ENCODE measurements around the gene CPLX4.
A peak's percentile ranks its signal among the peaks of the same experiment; 100 is the strongest.

Gene CPLX4

GRCh38 chr18:59268721-59269562 lies 49.5 kb downstream of the CPLX4 start:
- no peak overlapping the region for H3K27ac ChIP-seq
- H3K4me2 ChIP-seq = peak overlapping the region; percentile 24; the same call in 1 of the 2 replicates

DNA sequence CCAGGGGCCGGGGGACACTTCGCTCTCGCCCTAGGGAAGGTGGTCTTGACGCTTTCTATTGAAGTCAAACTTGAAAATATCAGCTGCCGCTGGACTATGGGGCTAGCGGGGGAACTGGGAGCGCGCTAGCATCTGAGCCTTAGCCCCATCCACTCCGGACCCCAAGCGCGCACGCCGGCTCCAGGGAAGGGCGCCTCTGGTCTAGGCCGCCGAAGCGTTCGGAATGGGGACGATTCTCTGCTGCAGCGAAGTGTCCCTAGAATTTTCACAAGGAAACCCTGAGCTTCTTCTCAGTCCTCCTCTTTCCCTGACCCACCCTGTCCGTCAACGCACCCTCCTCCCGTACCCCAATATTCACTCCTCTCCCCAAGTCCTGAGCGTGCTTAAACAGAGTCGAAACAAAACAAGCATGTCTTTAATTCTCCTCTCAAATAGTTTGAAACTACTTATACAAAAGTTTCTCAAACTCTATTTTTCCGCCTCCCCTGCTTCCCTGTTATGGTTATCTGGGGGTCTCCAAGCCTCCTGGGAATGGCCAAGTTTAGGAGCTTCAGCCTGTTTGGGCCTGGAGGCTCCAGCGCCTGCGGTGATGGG lies 50.2 kb downstream of the CPLX4 start:
- Histone ChIP-seq H4K20me1 (ENCODE audit: insufficient read depth) (no peaks in the 10 kb centered on the region), H3K9ac (no peak overlapping the region), H3K36me3 (ENCODE audit: insufficient read depth) (no peaks in the 10 kb centered on the region), H3K79me2 (ENCODE audit: insufficient read depth, low read depth) (no peaks in the 10 kb centered on the region), H2AFZ (ENCODE audit: low read depth) (peak overlapping the region; percentile 72; the same call in 1 of the 2 replicates), H3K4me3 (IDR thresholded peaks at IDR 0.05; ENCODE audit: insufficient read depth, low read depth, low read length) (no peak overlapping the region), H3K4me2 (peak overlapping the region; percentile 24; the same call in 1 of the 2 replicates), H3K4me1 (ENCODE audit: low read depth, poor library complexity, severe bottlenecking) (peaks cover 15% of the 10 kb centered on the region), H3K27me3 (ENCODE audit: insufficient read depth, low read depth) (peaks cover 21% of the 10 kb centered on the region; the same call in 1 of the 2 replicates), H3K27ac (no peak overlapping the region)
- TF ChIP-seq, protein P1, sequence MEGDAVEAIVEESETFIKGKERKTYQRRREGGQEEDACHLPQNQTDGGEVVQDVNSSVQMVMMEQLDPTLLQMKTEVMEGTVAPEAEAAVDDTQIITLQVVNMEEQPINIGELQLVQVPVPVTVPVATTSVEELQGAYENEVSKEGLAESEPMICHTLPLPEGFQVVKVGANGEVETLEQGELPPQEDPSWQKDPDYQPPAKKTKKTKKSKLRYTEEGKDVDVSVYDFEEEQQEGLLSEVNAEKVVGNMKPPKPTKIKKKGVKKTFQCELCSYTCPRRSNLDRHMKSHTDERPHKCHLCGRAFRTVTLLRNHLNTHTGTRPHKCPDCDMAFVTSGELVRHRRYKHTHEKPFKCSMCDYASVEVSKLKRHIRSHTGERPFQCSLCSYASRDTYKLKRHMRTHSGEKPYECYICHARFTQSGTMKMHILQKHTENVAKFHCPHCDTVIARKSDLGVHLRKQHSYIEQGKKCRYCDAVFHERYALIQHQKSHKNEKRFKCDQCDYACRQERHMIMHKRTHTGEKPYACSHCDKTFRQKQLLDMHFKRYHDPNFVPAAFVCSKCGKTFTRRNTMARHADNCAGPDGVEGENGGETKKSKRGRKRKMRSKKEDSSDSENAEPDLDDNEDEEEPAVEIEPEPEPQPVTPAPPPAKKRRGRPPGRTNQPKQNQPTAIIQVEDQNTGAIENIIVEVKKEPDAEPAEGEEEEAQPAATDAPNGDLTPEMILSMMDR (conservative IDR thresholded peaks at IDR 0.05; ENCODE audit: low read depth, low read length) = no peak

More at GRCh38 chr18:59268721-59269562, 49.5 kb downstream of the CPLX4 start:
- Histone ChIP-seq H3K36me3 (ENCODE audit: insufficient read depth) (no peaks in the 10 kb centered on the region), H2AFZ (ENCODE audit: low read depth) (peak overlapping the region; percentile 72; the same call in 1 of the 2 replicates), H3K27me3 (ENCODE audit: insufficient read depth, low read depth) (peaks cover 21% of the 10 kb centered on the region; the same call in 1 of the 2 replicates), H3K79me2 (ENCODE audit: insufficient read depth, low read depth) (no peaks in the 10 kb centered on the region), H3K4me3 (IDR thresholded peaks at IDR 0.05; ENCODE audit: insufficient read depth, low read depth, low read length) (no peak overlapping the region), H4K20me1 (ENCODE audit: insufficient read depth) (no peaks in the 10 kb centered on the region), H3K4me1 (ENCODE audit: low read depth, poor library complexity, severe bottlenecking) (peaks cover 15% of the 10 kb centered on the region), H3K9ac (no peak overlapping the region)
- TF ChIP-seq, protein P1 (conservative IDR thresholded peaks at IDR 0.05; ENCODE audit: low read depth, low read length) = no peak; the same call in 1 of the 2 replicates

- H3K79me2 ChIP-seq (ENCODE audit: insufficient read depth, low read depth) = no peaks in the 10 kb centered on the region
- no peak overlapping the region for H2AFZ ChIP-seq (ENCODE audit: low read depth)
- no peaks in the 10 kb centered on the region for H4K20me1 ChIP-seq (ENCODE audit: insufficient read depth)
- H3K27ac ChIP-seq = no peak overlapping the region
- TF ChIP-seq, protein P1 (conservative IDR thresholded peaks at IDR 0.05; ENCODE audit: low read depth, low read length) = no peak
- peaks cover 21% of the 10 kb centered on the region; the same call in 1 of the 2 replicates for H3K27me3 ChIP-seq (ENCODE audit: insufficient read depth, low read depth)
- no peak overlapping the region for H3K4me3 ChIP-seq (IDR thresholded peaks at IDR 0.05; ENCODE audit: insufficient read depth, low read depth, low read length)
- peaks cover 15% of the 10 kb centered on the region for H3K4me1 ChIP-seq (ENCODE audit: low read depth, poor library complexity, severe bottlenecking)
- no peak overlapping the region for H3K4me2 ChIP-seq
- H3K36me3 ChIP-seq (ENCODE audit: insufficient read depth) = no peaks in the 10 kb centered on the region
- no peak overlapping the region for H3K9ac ChIP-seq
Measured at GRCh38 chr18:59267503-59268126, 50.8 kb downstream of the CPLX4 start.

- H3K4me2 ChIP-seq = no peak overlapping the region
Measured at GRCh38 chr18:59266886-59267502, 51.5 kb downstream of the CPLX4 start.

More at GRCh38 chr18:59266886-59267502, 51.5 kb downstream of the CPLX4 start:
- Histone ChIP-seq H3K4me1 (ENCODE audit: low read depth, poor library complexity, severe bottlenecking) (peaks cover 15% of the 10 kb centered on the region), H4K20me1 (ENCODE audit: insufficient read depth) (no peaks in the 10 kb centered on the region), H3K27ac (no peak overlapping the region), H3K9ac (no peak overlapping the region), H2AFZ (ENCODE audit: low read depth) (no peak overlapping the region), H3K36me3 (ENCODE audit: insufficient read depth) (no peaks in the 10 kb centered on the region), H3K79me2 (ENCODE audit: insufficient read depth, low read depth) (no peaks in the 10 kb centered on the region), H3K27me3 (ENCODE audit: insufficient read depth, low read depth) (peaks cover 19% of the 10 kb centered on the region; the same call in 1 of the 2 replicates), H3K4me3 (IDR thresholded peaks at IDR 0.05; ENCODE audit: insufficient read depth, low read depth, low read length) (no peak overlapping the region)
- TF ChIP-seq, protein P1 (conservative IDR thresholded peaks at IDR 0.05; ENCODE audit: low read depth, low read length) = no peak
